BLaER1 (cell line): ENCODE data around the gene S100Z.

Experiments
- H3K27ac ChIP-seq: shearing (Covaris generic); formaldehyde crosslinking; 2 replicates; pipeline ENCODE4 v1.8.1; 2022
- H3K27me3 ChIP-seq: shearing (Covaris generic); formaldehyde crosslinking; 2 replicates; pipeline ENCODE4 v1.8.1; 2022
- H3K36me3 ChIP-seq: shearing (Covaris generic); formaldehyde crosslinking; 2 replicates; pipeline ENCODE4 v1.8.1; 2022
- H3K4me1 ChIP-seq: shearing (Covaris generic); formaldehyde crosslinking; 2 replicates; pipeline ENCODE4 v1.8.1; 2022
- H3K4me2 ChIP-seq: shearing (Covaris generic); formaldehyde crosslinking; 2 replicates; pipeline ENCODE4 v1.8.1; 2022
- H3K4me3 ChIP-seq: shearing (Covaris generic); formaldehyde crosslinking; 2 replicates; pipeline ENCODE4 v1.8.1; 2022
- H3K9ac ChIP-seq: shearing (Covaris generic); formaldehyde crosslinking; 2 replicates; pipeline ENCODE4 v1.8.1; 2022
- H3K9me3 ChIP-seq: shearing (Covaris generic); formaldehyde crosslinking; 2 replicates; pipeline ENCODE4 v1.8.1; 2022
- H4K20me1 ChIP-seq: shearing (Covaris generic); formaldehyde crosslinking; 2 replicates; pipeline ENCODE4 v1.8.1; 2022
- Cebpa-rat ChIP-seq: shearing (Covaris generic); IDR thresholded peaks from 2 replicates; pipeline ENCODE4 v1.8.1; 2022

S100Z gene

GRCh38 chr5:76849419-76850291 lies at the start of gene S100Z:
S100Z (plus strand) TSS chr5:76850014; CDS start chr5:76875360, 25,346 bp downstream.
- 0 out of 2 replicates have a peak, but pooled peaks cover 1% of the 10 kb centered on the region for H3K36me3 ChIP-seq
- TF ChIP-seq Cebpa-rat = no peak

GRCh38 chr5:76800579-76800978 lies 49.2 kb upstream of the S100Z start:
- TF ChIP-seq Cebpa-rat = no peak
- H4K20me1 ChIP-seq = no peaks in the 10 kb centered on the region
- H3K4me2 ChIP-seq = no peak overlapping the region
- H3K4me1 ChIP-seq = no peaks in the 10 kb centered on the region
- no peak overlapping the region for H3K27ac ChIP-seq
- no peak overlapping the region for H3K9ac ChIP-seq
- no peaks in the 10 kb centered on the region for H3K9me3 ChIP-seq
- no peaks in the 10 kb centered on the region for H3K36me3 ChIP-seq
- no peaks in the 10 kb centered on the region for H3K27me3 ChIP-seq
- no peak overlapping the region for H3K4me3 ChIP-seq

More at GRCh38 chr5:76849419-76850291, at the start of gene S100Z:
- no peaks in the 10 kb centered on the region for H4K20me1 ChIP-seq
- H3K27me3 ChIP-seq = no peaks in the 10 kb centered on the region
- no peak within 1 kb of the TSS for H3K9ac ChIP-seq
- no peak within 1 kb of the TSS for H3K27ac ChIP-seq
- H3K4me3 ChIP-seq = no peak within 1 kb of the TSS
- no peak within 1 kb of the TSS for H3K4me2 ChIP-seq
- H3K4me1 ChIP-seq = peaks cover 17% of the 10 kb centered on the region
- H3K9me3 ChIP-seq = peaks cover 10% of the 10 kb centered on the region

- H3K27me3 ChIP-seq = no peaks in the 10 kb centered on the region
- H3K4me3 ChIP-seq = no peak overlapping the region
- no peak overlapping the region for H3K4me2 ChIP-seq
- no peaks in the 10 kb centered on the region for H3K9me3 ChIP-seq
- no peak overlapping the region for H3K27ac ChIP-seq
- no peaks in the 10 kb centered on the region for H4K20me1 ChIP-seq
- H3K4me1 ChIP-seq = no peaks in the 10 kb centered on the region
- no peak for TF ChIP-seq Cebpa-rat
- no peak overlapping the region for H3K9ac ChIP-seq
- H3K36me3 ChIP-seq = no peaks in the 10 kb centered on the region
Measured at GRCh38 chr5:76801159-76801802, 48.5 kb upstream of the S100Z start.

GRCh38 chr5:76801803-76802195 lies 48.0 kb upstream of the S100Z start:
- TF ChIP-seq Cebpa-rat = no peak
- no peaks in the 10 kb centered on the region for H3K9me3 ChIP-seq
- no peaks in the 10 kb centered on the region for H3K27me3 ChIP-seq
- no peak overlapping the region for H3K4me2 ChIP-seq
- H4K20me1 ChIP-seq = no peaks in the 10 kb centered on the region
- no peaks in the 10 kb centered on the region for H3K4me1 ChIP-seq
- H3K27ac ChIP-seq = no peak overlapping the region
- H3K9ac ChIP-seq = no peak overlapping the region
- no peaks in the 10 kb centered on the region for H3K36me3 ChIP-seq
- no peak overlapping the region for H3K4me3 ChIP-seq

- H3K4me3 ChIP-seq = no peak overlapping the region
- TF ChIP-seq Cebpa-rat = no peak
- no peaks in the 10 kb centered on the region for H3K4me1 ChIP-seq
- no peak overlapping the region for H3K27ac ChIP-seq
- H4K20me1 ChIP-seq = no peaks in the 10 kb centered on the region
- no peak overlapping the region for H3K9ac ChIP-seq
- H3K36me3 ChIP-seq = no peaks in the 10 kb centered on the region
- no peaks in the 10 kb centered on the region for H3K27me3 ChIP-seq
- H3K9me3 ChIP-seq = no peaks in the 10 kb centered on the region
- no peak overlapping the region for H3K4me2 ChIP-seq
Measured at GRCh38 chr5:76804266-76804665, 45.5 kb upstream of the S100Z start.

- Histone ChIP-seq H4K20me1 (no peaks in the 10 kb centered on the region), H3K36me3 (no peaks in the 10 kb centered on the region), H3K4me2 (no peak overlapping the region), H3K9ac (no peak overlapping the region), H3K4me1 (no peaks in the 10 kb centered on the region), H3K27ac (no peak overlapping the region), H3K4me3 (no peak overlapping the region), H3K27me3 (no peaks in the 10 kb centered on the region), H3K9me3 (peaks cover 5% of the 10 kb centered on the region; the same call in 1 of the 2 replicates)
- TF ChIP-seq Cebpa-rat = no peak
Measured at GRCh38 chr5:76805821-76806505, 43.9 kb upstream of the S100Z start.

- no peak overlapping the region for H3K27ac ChIP-seq
- H4K20me1 ChIP-seq = no peaks in the 10 kb centered on the region
- TF ChIP-seq Cebpa-rat = no peak
- no peak overlapping the region for H3K4me2 ChIP-seq
- peaks cover 16% of the 10 kb centered on the region for H3K9me3 ChIP-seq
- H3K36me3 ChIP-seq = no peaks in the 10 kb centered on the region
- H3K27me3 ChIP-seq = no peaks in the 10 kb centered on the region
- no peak overlapping the region for H3K9ac ChIP-seq
- H3K4me3 ChIP-seq = no peak overlapping the region
- no peaks in the 10 kb centered on the region for H3K4me1 ChIP-seq
Measured at GRCh38 chr5:76807296-76807695, 42.5 kb upstream of the S100Z start.

GRCh38 chr5:76808141-76808691 lies 41.6 kb upstream of the S100Z start:
- Histone ChIP-seq H3K27me3 (no peaks in the 10 kb centered on the region), H3K27ac (no peak overlapping the region), H3K9me3 (peaks cover 19% of the 10 kb centered on the region), H3K36me3 (no peaks in the 10 kb centered on the region), H3K9ac (no peak overlapping the region), H4K20me1 (no peaks in the 10 kb centered on the region), H3K4me3 (no peak overlapping the region), H3K4me2 (no peak overlapping the region), H3K4me1 (no peaks in the 10 kb centered on the region)
- no peak for TF ChIP-seq Cebpa-rat

GRCh38 chr5:76809141-76809540 lies 40.7 kb upstream of the S100Z start:
- Histone ChIP-seq H3K4me3 (no peak overlapping the region), H4K20me1 (no peaks in the 10 kb centered on the region), H3K9ac (no peak overlapping the region), H3K4me1 (no peaks in the 10 kb centered on the region), H3K9me3 (peaks cover 19% of the 10 kb centered on the region), H3K27me3 (no peaks in the 10 kb centered on the region), H3K27ac (no peak overlapping the region), H3K36me3 (no peaks in the 10 kb centered on the region), H3K4me2 (no peak overlapping the region)
- no peak for TF ChIP-seq Cebpa-rat

- Histone ChIP-seq H3K36me3 (no peaks in the 10 kb centered on the region), H3K4me1 (no peaks in the 10 kb centered on the region)
- no peak for TF ChIP-seq Cebpa-rat
Measured at GRCh38 chr5:76810236-76810635, 39.6 kb upstream of the S100Z start.

More at GRCh38 chr5:76810236-76810635, 39.6 kb upstream of the S100Z start:
- Histone ChIP-seq H4K20me1 (no peaks in the 10 kb centered on the region), H3K27me3 (no peaks in the 10 kb centered on the region; the same call in 1 of the 2 replicates), H3K4me3 (no peak overlapping the region), H3K27ac (no peak overlapping the region), H3K4me2 (no peak overlapping the region), H3K9ac (no peak overlapping the region), H3K9me3 (peaks cover 19% of the 10 kb centered on the region)
